K562 (cell line): ENCODE results near the gene NOVA1. TPM values are rescaled to one million over a fixed set of nuclear protein-coding genes. Genes with fewer than 3 reads are reported as not detected.

ENCODE experiments used
- ATAC-seq: fragments of 200-7000 bp; cut with Tn5 transposase; 3 replicates; pipeline ENCODE4 v1.9.1; 2020; ENCODE audit warnings: moderate library complexity
- BruUV-seq: library from RNA; stranded (reverse); fragments of 400-500 nt; replicated peaks from 2 replicates; lab custom pipeline; 2021; lab: Mats Ljungman, UMichigan
- CTCF ChIA-PET: fragments of 300-600 bp; formaldehyde crosslinking; extraction: SDS; loops from one replicate; lab custom pipeline; 2021; ENCODE audit warnings: low intra/inter-chr PET ratio; lab: Yijun Ruan, JAX
- POLR2A ChIA-PET: fragments of 300-600, 350-650 bp; sonication (Branson Sonifier 250); formaldehyde crosslinking; extraction: SDS; loops from one replicate; lab custom pipeline; 2021; ENCODE audit warnings: antibody characterized with exemption, inconsistent platforms; lab: Yijun Ruan, JAX
- DNase-seq, 4 experiments: peaks; one replicate each; pipeline versions ENCODE4 v3.0.0 to v3.0.0-alpha.2; 2011 to 2018; ENCODE audit warnings: low spot score in 3 of 4, mixed read lengths in 3 of 4; ENCODE audit errors: extremely low read depth in 1 of 4
- FAIRE-seq: peaks from 2 replicates; lab custom pipeline; 2011; peaks lifted over from hg19 to GRCh38; lab: Jason Lieb, UNC
- H2AFZ ChIP-seq: 2 replicates; pipeline ENCODE4 v1.6.0; 2011; ENCODE audit warnings: low read depth, low read length, control low read depth, inconsistent platforms
- H3K27ac ChIP-seq: fragments of 200-600 bp; 3 replicates; pipeline ENCODE4 v1.8.0; 2011; ENCODE audit warnings: low read depth, mild to moderate bottlenecking, control low read depth, inconsistent platforms, low read length, moderate library complexity, mixed read lengths; ENCODE audit errors: extremely low read depth
- H3K27me3 ChIP-seq, 2 experiments: fragments of 300-600 bp in 1 of 2; 2 replicates in 1 of 2; 3 replicates in 1 of 2; pipeline versions ENCODE4 v1.6.0 to v1.8.0; 2011; ENCODE audit warnings: inconsistent platforms in 2 of 2, low read length in 2 of 2, mild to moderate bottlenecking in 1 of 2, mixed read lengths in 1 of 2, moderate library complexity in 1 of 2; ENCODE audit not compliant: control insufficient read depth in 2 of 2, insufficient read depth in 2 of 2
- H3K36me3 ChIP-seq: fragments of 300-600 bp; 3 replicates; pipeline ENCODE4 v1.8.0; 2011; ENCODE audit warnings: mild to moderate bottlenecking, low read length, inconsistent platforms; ENCODE audit not compliant: control insufficient read depth, insufficient read depth
- H3K4me1 ChIP-seq, 2 experiments: fragments of 200-600 bp in 1 of 2; replicated peaks in 1 of 2; 2 replicates in 1 of 2; 3 replicates in 1 of 2; pipeline versions ENCODE4 v1.5.1 to v1.8.0; 2011; ENCODE audit warnings: inconsistent platforms in 2 of 2, low read length in 2 of 2, mild to moderate bottlenecking in 1 of 2, mixed read lengths in 1 of 2, moderate library complexity in 1 of 2; ENCODE audit not compliant: control insufficient read depth in 2 of 2, insufficient read depth in 2 of 2
- H3K4me2 ChIP-seq: 2 replicates; pipeline ENCODE4 v1.6.1; 2011; ENCODE audit warnings: low read length, control low read depth, inconsistent platforms, mixed read lengths; ENCODE audit not compliant: insufficient read depth
- H3K4me3 ChIP-seq: fragments of 200-600 bp; sonication (generic), shearing (Covaris generic); 2 replicates; pipeline ENCODE4 v1.5.1; 2016; ENCODE audit warnings: control low read depth, inconsistent platforms
- H3K79me2 ChIP-seq: fragments of 200-600 bp; 3 replicates; pipeline ENCODE4 v1.8.0; 2011; ENCODE audit warnings: low read length, inconsistent platforms; ENCODE audit not compliant: control insufficient read depth, insufficient read depth
- H3K9ac ChIP-seq, 2 experiments: 2 replicates each; pipeline versions ENCODE4 v1.6.0 to v1.6.1; 2011; ENCODE audit warnings: low read depth in 2 of 2, low read length in 2 of 2, control low read depth in 1 of 2, inconsistent platforms in 1 of 2, mild to moderate bottlenecking in 1 of 2, mixed read lengths in 1 of 2; ENCODE audit not compliant: insufficient read depth in 1 of 2
- H3K9me1 ChIP-seq: one replicate; pipeline ENCODE4 v1.6.0; 2011; ENCODE audit warnings: inconsistent platforms, mild to moderate bottlenecking, low read length, moderate library complexity; ENCODE audit not compliant: control insufficient read depth, insufficient read depth
- H3K9me3 ChIP-seq: replicated peaks from 2 replicates; pipeline ENCODE4 v1.5.1; 2011; ENCODE audit warnings: low read depth, low read length, inconsistent platforms; ENCODE audit not compliant: control insufficient read depth, insufficient read depth
- H4K20me1 ChIP-seq: replicated peaks from 2 replicates; pipeline ENCODE4 v1.6.1; 2011; ENCODE audit warnings: low read length, inconsistent platforms, mixed read lengths; ENCODE audit not compliant: control insufficient read depth, insufficient read depth
- EP400 ChIP-seq: fragments of 450-650 bp; IDR thresholded peaks from 2 replicates; pipeline ENCODE4 v1.6.1; 2017; ENCODE audit warnings: antibody characterized with exemption, mild to moderate bottlenecking, moderate library complexity
- FOS ChIP-seq: IDR thresholded peaks from 3 replicates; pipeline ENCODE4 v1.6.1; 2011; ENCODE audit not compliant: insufficient read length; ENCODE audit errors: extremely low read depth
- HMGN3 ChIP-seq: IDR thresholded peaks from 2 replicates; pipeline ENCODE4 v1.6.1; 2011; ENCODE audit warnings: borderline replicate concordance, low read depth, mild to moderate bottlenecking, mixed read lengths, low read length; ENCODE audit not compliant: insufficient read length; ENCODE audit errors: extremely low read depth
- MCM3 ChIP-seq: fragments of 450-650 bp; IDR thresholded peaks from 2 replicates; pipeline ENCODE4 v1.6.1; 2016
- PHTF2 ChIP-seq: fragments of 250-450 bp; sonication (Bioruptor Pico); IDR thresholded peaks from 2 replicates; pipeline ENCODE4 v1.5.0; 2021; ENCODE audit warnings: mild to moderate bottlenecking
- PYGO2 ChIP-seq: fragments of 450-650 bp; IDR thresholded peaks from 2 replicates; pipeline ENCODE4 v1.6.1; 2016; ENCODE audit warnings: mild to moderate bottlenecking, missing genetic modification characterization, moderate library complexity, missing compliant biosample characterization
- SMAD4 ChIP-seq: fragments of 250-450 bp; sonication (Bioruptor Pico); conservative IDR thresholded peaks from 2 replicates; pipeline ENCODE4 v1.8.0; 2021; ENCODE audit warnings: inconsistent platforms, mild to moderate bottlenecking, moderate library complexity
- SRSF9 ChIP-seq: fragments of 200-400 bp; formaldehyde crosslinking; IDR thresholded peaks from 2 replicates; pipeline ENCODE4 v1.6.1; 2017; ENCODE audit warnings: low read depth, low read length, borderline replicate concordance
- ZNF589 ChIP-seq: fragments of 200-800 bp; sonication (Bioruptor generic); IDR thresholded peaks from 2 replicates; pipeline ENCODE4 v1.6.1; 2016; ENCODE audit warnings: low read depth, missing genetic modification characterization, missing compliant biosample characterization
- WGBS: fragments of 100-300 bp; shearing (Covaris generic); methylation state at CpG from one replicate; pipeline ENCODE4 v1.1.6; 2016; ENCODE audit warnings: low coverage, mixed read lengths; ENCODE audit not compliant: insufficient coverage; ENCODE audit errors: missing lambda C conversion rate; 5-methylcytosine and 5-hydroxymethylcytosine counted together
- in situ Hi-C: fragments of 300-500 bp; cut with MboI; formaldehyde crosslinking; loops from 4 replicates; pipeline ENCODE4 v1.15.0; 2018; ENCODE audit warnings: inconsistent platforms, mixed read lengths
- intact Hi-C: fragments of 100-400 bp; cut with micrococcal nuclease; formaldehyde crosslinking; loops from 2 replicates; pipeline ENCODE4 v1.14.2; 2022
- polyA plus RNA-seq, 8 experiments: library from polyadenylated mRNA; depleted of rRNA in 4 of 8; stranded (reverse) in 5 of 8; unstranded in 3 of 8; fragments of >200 nt; fragmentation: Nextera tagmentation in 2 of 8; fragmentation: Illumina TruSeq in 1 of 8; extraction: Ambion mirVana in 2 of 8; extraction: Trizol in 1 of 8; gene quantifications; 2 replicates each; pipeline versions ENCODE4 v1.2.1 to v1.2.3, GENCODE V29; 2011 to 2014; ENCODE audit warnings: inconsistent platforms in 1 of 8, missing spikeins in 1 of 8
- total RNA-seq, 7 experiments: library from RNA; depleted of rRNA in 6 of 7; stranded (reverse); fragments of >200 nt in 6 of 7; fragmentation: Illumina TruSeq in 2 of 7; extraction: Trizol in 2 of 7; gene quantifications; 2 replicates each; pipeline versions ENCODE4 v1.2.1 to v1.2.3, GENCODE V29; 2011 to 2021; ENCODE audit warnings: low replicate concordance in 1 of 7
- TF ChIP-seq, protein P1 (sequence below), 3 experiments: fragments of 200-800 bp in 1 of 3; sonication (Bioruptor generic) in 1 of 3; sonication (generic) in 1 of 3; formaldehyde crosslinking in 1 of 3; IDR thresholded peaks; 2 replicates each; pipeline versions ENCODE4 v1.6.1 to v1.8.0; 2016 to 2022; ENCODE audit warnings: mild to moderate bottlenecking in 2 of 3, missing compliant biosample characterization in 2 of 3, missing genetic modification characterization in 2 of 3, missing genetic modification reagents in 1 of 3
- TF ChIP-seq, protein P2 (sequence below), 2 experiments: fragments of 450-650 bp; IDR thresholded peaks; 2 replicates each; pipeline ENCODE4 v1.6.1; 2016; ENCODE audit warnings: mild to moderate bottlenecking in 2 of 2, borderline replicate concordance in 1 of 2, low read depth in 1 of 2, moderate library complexity in 1 of 2

Gene NOVA1
- total and polyA plus RNA-seq, 9 of the 15 experiments (the other 6 are each of a cell fraction or from before 2014, with no cell fraction given), result 0.01 TPM; not detected in 8

DNA sequence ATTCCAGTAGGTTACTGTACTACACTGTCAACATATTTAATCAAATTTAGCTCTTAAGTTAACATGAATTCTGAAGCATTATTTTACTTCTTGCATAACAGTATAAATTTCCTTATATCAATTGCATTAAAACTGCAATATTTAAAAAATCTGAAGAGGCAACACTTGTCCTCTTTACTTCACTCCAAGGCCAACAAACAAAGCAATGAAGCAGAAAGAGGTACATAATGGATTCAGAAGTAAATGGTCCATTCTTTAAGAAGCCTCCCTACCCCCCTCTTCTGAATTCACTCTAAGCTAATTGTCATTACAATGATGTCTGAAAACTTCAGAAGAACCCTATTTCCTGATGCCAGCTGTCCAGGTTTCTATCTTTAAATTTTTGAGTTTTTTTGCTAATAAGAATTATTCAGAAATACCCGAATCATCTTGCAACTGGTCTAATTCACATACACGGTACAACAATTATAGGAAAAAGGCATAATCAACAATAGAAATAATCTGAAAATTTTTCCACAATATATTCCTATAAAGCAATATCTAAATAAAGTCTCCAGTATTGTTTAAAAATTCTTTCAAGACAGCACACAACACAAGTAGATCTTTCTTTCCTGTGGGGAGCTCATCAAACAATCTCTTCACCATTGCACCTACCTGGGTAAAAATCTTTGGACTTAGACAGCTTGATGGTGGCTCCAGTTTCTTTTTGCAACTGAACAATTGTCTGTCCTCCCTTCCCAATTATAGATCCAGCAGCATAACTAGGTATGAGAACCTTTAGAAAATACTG, 2.9 kb downstream of the NOVA1 start:
- Histone ChIP-seq H3K27me3 (no peaks in the 10 kb centered on the region), H3K79me2 (no peaks in the 10 kb centered on the region), H3K27ac (no peak overlapping the region), H4K20me1 (no peaks in the 10 kb centered on the region), H3K9ac (no peak overlapping the region), H2AFZ (no peak overlapping the region), H3K4me3 (no peak overlapping the region), H3K36me3 (no peaks in the 10 kb centered on the region), H3K4me2 (no peak overlapping the region), H3K9me3 (no peaks in the 10 kb centered on the region), H3K4me1 (peaks cover 0 to 3% of the 10 kb centered on the region in 2 experiments; a peak in 1 of 5 replicates), H3K9me1 (no peaks in the 10 kb centered on the region)
- no peak for DNase-seq
- ATAC-seq, result no peak
- CTCF ChIA-PET, result no interaction called here
- no TSS peak for BruUV-seq
- POLR2A ChIA-PET, result no interaction called here
- FAIRE-seq, result no peak
- in situ Hi-C loops, result no loop called here
- 0% methylated on average over 2 of the region's 2 CpGs for WGBS
- intact Hi-C loops, result no loop called here
- TF ChIP-seq EP400, result no peak
- no peak for TF ChIP-seq MCM3
- no peak for TF ChIP-seq SRSF9
- TF ChIP-seq, protein P1, sequence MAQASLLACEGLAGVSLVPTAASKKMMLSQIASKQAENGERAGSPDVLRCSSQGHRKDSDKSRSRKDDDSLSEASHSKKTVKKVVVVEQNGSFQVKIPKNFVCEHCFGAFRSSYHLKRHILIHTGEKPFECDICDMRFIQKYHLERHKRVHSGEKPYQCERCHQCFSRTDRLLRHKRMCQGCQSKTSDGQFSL (CRISPR knock-in tag; IDR thresholded peaks at IDR 0.05), result no peak
- TF ChIP-seq, protein P1 (tag; IDR thresholded peaks at IDR 0.05), result no peak
- no peak for TF ChIP-seq PHTF2 (CRISPR knock-in tag)
- TF ChIP-seq HMGN3, result no peak
- no peak for TF ChIP-seq ZNF589 (CRISPR knock-in tag)
- no peak for TF ChIP-seq FOS
- TF ChIP-seq, protein P2, sequence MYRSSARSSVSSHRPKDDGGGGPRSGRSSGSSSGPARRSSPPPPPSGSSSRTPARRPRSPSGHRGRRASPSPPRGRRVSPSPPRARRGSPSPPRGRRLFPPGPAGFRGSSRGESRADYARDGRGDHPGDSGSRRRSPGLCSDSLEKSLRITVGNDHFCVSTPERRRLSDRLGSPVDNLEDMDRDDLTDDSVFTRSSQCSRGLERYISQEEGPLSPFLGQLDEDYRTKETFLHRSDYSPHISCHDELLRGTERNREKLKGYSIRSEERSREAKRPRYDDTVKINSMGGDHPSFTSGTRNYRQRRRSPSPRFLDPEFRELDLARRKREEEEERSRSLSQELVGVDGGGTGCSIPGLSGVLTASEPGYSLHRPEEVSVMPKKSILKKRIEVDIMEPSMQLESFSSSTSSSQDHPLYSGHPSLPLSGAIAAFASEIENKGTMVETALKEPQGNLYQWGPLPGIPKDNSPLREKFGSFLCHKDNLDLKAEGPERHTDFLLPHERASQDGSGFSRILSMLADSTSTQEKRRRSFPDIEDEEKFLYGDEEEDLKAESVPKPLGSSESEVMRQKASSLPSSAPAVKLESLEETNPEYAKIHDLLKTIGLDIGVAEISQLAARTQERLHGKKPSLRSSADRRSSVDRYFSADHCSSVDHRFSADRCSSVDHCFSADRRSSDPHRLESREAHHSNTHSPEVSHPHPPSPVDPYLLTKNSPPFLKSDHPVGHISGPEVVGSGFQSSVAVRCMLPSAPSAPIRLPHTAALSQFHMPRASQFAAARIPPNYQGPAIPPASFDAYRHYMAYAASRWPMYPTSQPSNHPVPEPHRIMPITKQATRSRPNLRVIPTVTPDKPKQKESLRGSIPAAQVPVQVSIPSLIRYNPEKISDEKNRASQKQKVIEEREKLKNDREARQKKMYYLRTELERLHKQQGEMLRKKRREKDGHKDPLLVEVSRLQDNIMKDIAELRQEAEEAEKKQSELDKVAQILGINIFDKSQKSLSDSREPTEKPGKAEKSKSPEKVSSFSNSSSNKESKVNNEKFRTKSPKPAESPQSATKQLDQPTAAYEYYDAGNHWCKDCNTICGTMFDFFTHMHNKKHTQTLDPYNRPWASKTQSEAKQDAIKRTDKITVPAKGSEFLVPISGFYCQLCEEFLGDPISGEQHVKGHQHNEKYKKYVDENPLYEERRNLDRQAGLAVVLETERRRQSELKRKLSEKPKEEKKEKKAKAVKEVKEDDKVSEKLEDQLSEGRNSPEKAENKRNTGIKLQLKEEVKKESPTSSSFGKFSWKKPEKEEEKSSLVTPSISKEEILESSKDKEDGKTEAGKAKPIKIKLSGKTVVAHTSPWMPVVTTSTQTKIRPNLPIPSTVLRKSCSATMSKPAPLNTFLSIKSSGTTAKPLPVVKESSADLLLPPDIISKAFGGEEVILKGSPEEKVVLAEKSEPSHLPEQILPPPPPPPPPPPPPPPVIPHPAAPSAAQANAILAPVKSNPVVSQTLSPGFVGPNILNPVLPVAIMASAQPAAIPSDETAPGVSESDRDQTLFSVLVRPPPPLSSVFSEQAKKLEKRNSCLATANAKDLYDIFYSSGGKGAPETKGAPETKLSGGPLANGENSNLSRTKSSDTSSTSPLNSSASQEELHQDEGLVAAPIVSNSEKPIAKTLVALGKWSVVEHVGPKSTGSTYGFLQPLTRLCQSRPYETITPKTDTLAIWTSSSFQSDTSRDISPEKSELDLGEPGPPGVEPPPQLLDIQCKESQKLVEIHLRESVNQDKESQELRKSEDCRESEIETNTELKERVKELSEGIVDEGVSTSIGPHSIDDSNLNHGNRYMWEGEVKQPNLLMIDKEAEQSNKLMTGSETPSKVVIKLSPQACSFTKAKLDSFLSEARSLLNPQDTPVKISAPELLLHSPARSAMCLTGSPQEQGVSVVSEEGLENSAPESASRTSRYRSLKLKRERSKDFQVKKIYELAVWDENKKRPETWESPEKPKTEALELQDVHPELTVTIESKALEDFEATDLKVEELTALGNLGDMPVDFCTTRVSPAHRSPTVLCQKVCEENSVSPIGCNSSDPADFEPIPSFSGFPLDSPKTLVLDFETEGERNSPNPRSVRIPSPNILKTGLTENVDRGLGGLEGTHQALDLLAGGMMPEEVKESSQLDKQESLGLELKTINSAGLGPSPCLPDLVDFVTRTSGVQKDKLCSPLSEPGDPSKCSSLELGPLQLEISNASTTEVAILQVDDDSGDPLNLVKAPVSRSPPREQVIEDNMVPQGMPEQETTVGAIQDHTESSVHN (IDR thresholded peaks at IDR 0.05; ENCODE audit: borderline replicate concordance in 1 of 2, low read depth in 1 of 2), result no peak
- no peak for TF ChIP-seq SMAD4 (CRISPR knock-in tag)
- no peak for TF ChIP-seq PYGO2 (tag)
